Keratinocyte (primary cell): ENCODE measurements around the gene GNL3L. TPM values are rescaled to one million over a fixed set of nuclear protein-coding genes. Genes with fewer than 3 reads are reported as not detected.

Source experiments
- DNase-seq: peaks from one replicate; pipeline ENCODE4 v3.0.0-alpha.2; 2011; ENCODE audit warnings: low read depth, missing footprints, low spot score
- FAIRE-seq: peaks from 2 replicates; lab custom pipeline; 2011; peaks lifted over from hg19 to GRCh38; lab: Jason Lieb, UNC
- H2AFZ ChIP-seq: 2 replicates; pipeline ENCODE4 v1.6.0; 2012; ENCODE audit warnings: low read length, control low read depth, inconsistent platforms; ENCODE audit not compliant: control insufficient read depth
- H3K27ac ChIP-seq: 2 replicates; pipeline ENCODE4 v1.5.1; 2011; ENCODE audit warnings: low read length; ENCODE audit not compliant: control insufficient read depth, insufficient read depth
- H3K27me3 ChIP-seq: 3 replicates; pipeline ENCODE4 v1.6.0; 2011; ENCODE audit warnings: low read length; ENCODE audit not compliant: control insufficient read depth, insufficient read depth; ENCODE audit errors: extremely low read depth
- H3K36me3 ChIP-seq, 2 experiments: 2 replicates in 1 of 2; 3 replicates in 1 of 2; pipeline ENCODE4 v1.5.1; 2011; ENCODE audit warnings: low read length in 2 of 2, mild to moderate bottlenecking in 1 of 2; ENCODE audit not compliant: control insufficient read depth in 2 of 2, insufficient read depth in 2 of 2; ENCODE audit errors: extremely low read depth in 1 of 2
- H3K4me1 ChIP-seq: 3 replicates; pipeline ENCODE4 v1.5.1; 2011; ENCODE audit warnings: low read length; ENCODE audit not compliant: control insufficient read depth, insufficient read depth; ENCODE audit errors: extremely low read depth
- H3K4me2 ChIP-seq: 3 replicates; pipeline ENCODE4 v1.6.0; 2011; ENCODE audit warnings: low read depth, low read length; ENCODE audit not compliant: control insufficient read depth, insufficient read depth; ENCODE audit errors: extremely low read depth
- H3K4me3 ChIP-seq, 3 experiments: fragments of 200-600 bp in 1 of 3; sonication (generic) in 1 of 3; 2 replicates in 2 of 3; 3 replicates in 1 of 3; pipeline ENCODE4 v1.5.1; 2011 to 2016; ENCODE audit warnings: low read length in 3 of 3, mild to moderate bottlenecking in 3 of 3, control low read depth in 2 of 3, inconsistent platforms in 1 of 3, low read depth in 1 of 3, mixed read lengths in 1 of 3, mixed run types in 1 of 3, moderate library complexity in 1 of 3; ENCODE audit not compliant: control insufficient read depth in 2 of 3, insufficient read depth in 2 of 3; ENCODE audit errors: extremely low read depth in 1 of 3
- H3K79me2 ChIP-seq: 2 replicates; pipeline ENCODE4 v1.6.0; 2012; ENCODE audit warnings: low read length; ENCODE audit not compliant: control insufficient read depth, insufficient read depth
- H3K9ac ChIP-seq: 3 replicates; pipeline ENCODE4 v1.6.0; 2011; ENCODE audit warnings: low read length; ENCODE audit not compliant: control insufficient read depth, insufficient read depth; ENCODE audit errors: extremely low read depth
- H3K9me1 ChIP-seq: 3 replicates; pipeline ENCODE4 v1.6.0; 2011; ENCODE audit warnings: low read length; ENCODE audit not compliant: control insufficient read depth, insufficient read depth; ENCODE audit errors: extremely low read depth
- H3K9me3 ChIP-seq: 2 replicates; pipeline ENCODE4 v1.5.1; 2012; ENCODE audit warnings: low read depth, low read length; ENCODE audit not compliant: control insufficient read depth
- H4K20me1 ChIP-seq: 3 replicates; pipeline ENCODE4 v1.6.0; 2011; ENCODE audit warnings: low read length; ENCODE audit not compliant: control insufficient read depth, insufficient read depth; ENCODE audit errors: extremely low read depth
- CTCF ChIP-seq, 3 experiments: IDR thresholded peaks in 1 of 3; conservative IDR thresholded peaks in 1 of 3; optimal IDR thresholded peaks in 1 of 3; 2 replicates in 2 of 3; 3 replicates in 1 of 3; pipeline versions ENCODE3 to v1.5.1; 2011; ENCODE audit warnings: low read length in 3 of 3, mild to moderate bottlenecking in 3 of 3, moderate library complexity in 2 of 3, control low read depth in 1 of 3, inconsistent platforms in 1 of 3; ENCODE audit not compliant: insufficient read depth in 2 of 3; ENCODE audit errors: extremely low read depth in 1 of 3
- EZH2 ChIP-seq: IDR thresholded peaks from one replicate; pipeline ENCODE4 v1.6.1; 2012; ENCODE audit warnings: inconsistent platforms, mild to moderate bottlenecking, low read length, moderate library complexity
- dilution Hi-C: fragments of 300-500 bp; cut with MboI; formaldehyde crosslinking; loops from one replicate; pipeline ENCODE4 v1.7.0; 2020; ENCODE audit warnings: low sequenced_read_pairs; ENCODE audit not compliant: extremely low pct_ligation_motif_present
- polyA plus RNA-seq, 5 experiments: library from polyadenylated mRNA; depleted of rRNA in 3 of 5; stranded (reverse) in 3 of 5; stranded (forward) in 1 of 5; unstranded in 1 of 5; fragments of >200 nt; gene quantifications; 1 replicate in 1 of 5; 2 replicates in 3 of 5; 3 replicates in 1 of 5; pipeline versions ENCODE4 v1.2.1 to v1.2.3, GENCODE V29; 2011 to 2012; ENCODE audit warnings: missing spikeins in 2 of 5, low read depth in 1 of 5, low replicate concordance in 1 of 5

Gene GNL3L
- polyA plus RNA-seq, 1 donor (not counting 4 experiments of a cell fraction or from before 2014, with no cell fraction given) = 15.7 TPM

- peak overlapping the region; percentile 46 for H2AFZ ChIP-seq
- DNase-seq (peak; percentile 25), FAIRE-seq (no peak)
- no peaks in the 10 kb centered on the region for H3K36me3 ChIP-seq
- TF ChIP-seq CTCF (optimal IDR thresholded peaks at IDR 0.05 in 1 of 3, IDR thresholded peaks at IDR 0.05 in 1 of 3, conservative IDR thresholded peaks at IDR 0.05 in 1 of 3; ENCODE audit: extremely low read depth in 1 of 3, insufficient read depth in 2 of 3, low read length in 3 of 3) = no peak
- no peak for TF ChIP-seq EZH2
- H3K4me2 ChIP-seq = peak overlapping the region; percentile 41
- no peaks in the 10 kb centered on the region for H4K20me1 ChIP-seq
- H3K9me1 ChIP-seq = no peaks in the 10 kb centered on the region
- H3K9me3 ChIP-seq = no peaks in the 10 kb centered on the region
- dilution Hi-C loops = no loop called here
- H3K4me3 ChIP-seq = peak overlapping the region in 1 of 3 experiments; percentile 35
- H3K79me2 ChIP-seq = peaks cover 23% of the 10 kb centered on the region
- peak overlapping the region; percentile 54 for H3K27ac ChIP-seq
- H3K4me1 ChIP-seq = peaks cover 6% of the 10 kb centered on the region
- H3K27me3 ChIP-seq = no peaks in the 10 kb centered on the region
- peak overlapping the region; percentile 22 for H3K9ac ChIP-seq
These were observed 37.7 kb upstream of the GNL3L start for GRCh38 chrX:54492340-54492739.

GRCh38 chrX:54494166-54494988 is 35.6 kb upstream of the GNL3L start:
- Histone ChIP-seq H3K4me3 (peak overlapping the region; percentile 44 to 78 (median 67)), H2AFZ (peak overlapping the region; percentile 78), H3K9me1 (no peaks in the 10 kb centered on the region), H3K27ac (peak overlapping the region; percentile 55), H3K4me1 (peaks cover 6% of the 10 kb centered on the region), H3K9me3 (no peaks in the 10 kb centered on the region), H4K20me1 (no peaks in the 10 kb centered on the region), H3K4me2 (peak overlapping the region; percentile 81), H3K79me2 (peaks cover 20% of the 10 kb centered on the region), H3K27me3 (no peaks in the 10 kb centered on the region), H3K9ac (peak overlapping the region; percentile 80), H3K36me3 (no peaks in the 10 kb centered on the region)
- no peak for FAIRE-seq
- TF ChIP-seq CTCF (optimal IDR thresholded peaks at IDR 0.05 in 1 of 3, IDR thresholded peaks at IDR 0.05 in 1 of 3, conservative IDR thresholded peaks at IDR 0.05 in 1 of 3; ENCODE audit: extremely low read depth in 1 of 3, insufficient read depth in 2 of 3, low read length in 3 of 3) (no peak), EZH2 (no peak)
- no peak for DNase-seq
- dilution Hi-C loops = no loop called here
